HEK293 (cell line): ENCODE data around the gene VEZF1.

ENCODE experiments used
- SCRT2 ChIP-seq: fragments of 450-650 bp; formaldehyde crosslinking; IDR thresholded peaks from 2 replicates; pipeline ENCODE4 v1.5.1; 2016; ENCODE audit warnings: missing biosample characterization, missing genetic modification characterization
- ZNF24 ChIP-seq: fragments of 450-650 bp; formaldehyde crosslinking; IDR thresholded peaks from 2 replicates; pipeline ENCODE4 v1.5.1; 2016; ENCODE audit warnings: missing biosample characterization, missing genetic modification characterization
- ZNF585B ChIP-seq: fragments of 450-650 bp; formaldehyde crosslinking; IDR thresholded peaks from 2 replicates; pipeline ENCODE4 v1.5.1; 2016; ENCODE audit warnings: missing biosample characterization, missing genetic modification characterization
- ZNF777 ChIP-seq: fragments of 450-650 bp; formaldehyde crosslinking; IDR thresholded peaks from 2 replicates; pipeline ENCODE4 v1.5.1; 2017; ENCODE audit warnings: missing biosample characterization, missing genetic modification characterization, borderline replicate concordance
- ZNF791 ChIP-seq: fragments of 450-650 bp; formaldehyde crosslinking; IDR thresholded peaks from 2 replicates; pipeline ENCODE4 v1.5.1; 2016; ENCODE audit warnings: missing biosample characterization, missing genetic modification characterization
- ZNF792 ChIP-seq: fragments of 450-650 bp; formaldehyde crosslinking; IDR thresholded peaks from 2 replicates; pipeline ENCODE4 v1.5.1; 2016; ENCODE audit warnings: missing biosample characterization, missing genetic modification characterization
- TF ChIP-seq, protein P1 (sequence below): fragments of 450-650 bp; formaldehyde crosslinking; IDR thresholded peaks from 2 replicates; pipeline ENCODE4 v1.5.1; 2016; ENCODE audit warnings: missing biosample characterization, missing genetic modification characterization
- TF ChIP-seq, protein P2 (sequence below): fragments of 450-650 bp; formaldehyde crosslinking; IDR thresholded peaks from 2 replicates; pipeline ENCODE4 v1.5.1; 2016; ENCODE audit warnings: missing biosample characterization, missing genetic modification characterization
- TF ChIP-seq, protein P3 (sequence below): fragments of 450-650 bp; formaldehyde crosslinking; IDR thresholded peaks from 2 replicates; pipeline ENCODE4 v1.5.1; 2016; ENCODE audit warnings: missing biosample characterization, missing genetic modification characterization, low read depth

- TF ChIP-seq ZNF585B (tag by site-specific recombination) (no peak), ZNF777 (no peak), SCRT2 (tag by site-specific recombination) (no peak), ZNF24 (tag by site-specific recombination) (no peak), ZNF791 (tag by site-specific recombination) (no peak), ZNF792 (tag by site-specific recombination) (no peak)
- TF ChIP-seq, protein P1, sequence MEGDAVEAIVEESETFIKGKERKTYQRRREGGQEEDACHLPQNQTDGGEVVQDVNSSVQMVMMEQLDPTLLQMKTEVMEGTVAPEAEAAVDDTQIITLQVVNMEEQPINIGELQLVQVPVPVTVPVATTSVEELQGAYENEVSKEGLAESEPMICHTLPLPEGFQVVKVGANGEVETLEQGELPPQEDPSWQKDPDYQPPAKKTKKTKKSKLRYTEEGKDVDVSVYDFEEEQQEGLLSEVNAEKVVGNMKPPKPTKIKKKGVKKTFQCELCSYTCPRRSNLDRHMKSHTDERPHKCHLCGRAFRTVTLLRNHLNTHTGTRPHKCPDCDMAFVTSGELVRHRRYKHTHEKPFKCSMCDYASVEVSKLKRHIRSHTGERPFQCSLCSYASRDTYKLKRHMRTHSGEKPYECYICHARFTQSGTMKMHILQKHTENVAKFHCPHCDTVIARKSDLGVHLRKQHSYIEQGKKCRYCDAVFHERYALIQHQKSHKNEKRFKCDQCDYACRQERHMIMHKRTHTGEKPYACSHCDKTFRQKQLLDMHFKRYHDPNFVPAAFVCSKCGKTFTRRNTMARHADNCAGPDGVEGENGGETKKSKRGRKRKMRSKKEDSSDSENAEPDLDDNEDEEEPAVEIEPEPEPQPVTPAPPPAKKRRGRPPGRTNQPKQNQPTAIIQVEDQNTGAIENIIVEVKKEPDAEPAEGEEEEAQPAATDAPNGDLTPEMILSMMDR (tag by site-specific recombination), result no peak
- TF ChIP-seq, protein P2, sequence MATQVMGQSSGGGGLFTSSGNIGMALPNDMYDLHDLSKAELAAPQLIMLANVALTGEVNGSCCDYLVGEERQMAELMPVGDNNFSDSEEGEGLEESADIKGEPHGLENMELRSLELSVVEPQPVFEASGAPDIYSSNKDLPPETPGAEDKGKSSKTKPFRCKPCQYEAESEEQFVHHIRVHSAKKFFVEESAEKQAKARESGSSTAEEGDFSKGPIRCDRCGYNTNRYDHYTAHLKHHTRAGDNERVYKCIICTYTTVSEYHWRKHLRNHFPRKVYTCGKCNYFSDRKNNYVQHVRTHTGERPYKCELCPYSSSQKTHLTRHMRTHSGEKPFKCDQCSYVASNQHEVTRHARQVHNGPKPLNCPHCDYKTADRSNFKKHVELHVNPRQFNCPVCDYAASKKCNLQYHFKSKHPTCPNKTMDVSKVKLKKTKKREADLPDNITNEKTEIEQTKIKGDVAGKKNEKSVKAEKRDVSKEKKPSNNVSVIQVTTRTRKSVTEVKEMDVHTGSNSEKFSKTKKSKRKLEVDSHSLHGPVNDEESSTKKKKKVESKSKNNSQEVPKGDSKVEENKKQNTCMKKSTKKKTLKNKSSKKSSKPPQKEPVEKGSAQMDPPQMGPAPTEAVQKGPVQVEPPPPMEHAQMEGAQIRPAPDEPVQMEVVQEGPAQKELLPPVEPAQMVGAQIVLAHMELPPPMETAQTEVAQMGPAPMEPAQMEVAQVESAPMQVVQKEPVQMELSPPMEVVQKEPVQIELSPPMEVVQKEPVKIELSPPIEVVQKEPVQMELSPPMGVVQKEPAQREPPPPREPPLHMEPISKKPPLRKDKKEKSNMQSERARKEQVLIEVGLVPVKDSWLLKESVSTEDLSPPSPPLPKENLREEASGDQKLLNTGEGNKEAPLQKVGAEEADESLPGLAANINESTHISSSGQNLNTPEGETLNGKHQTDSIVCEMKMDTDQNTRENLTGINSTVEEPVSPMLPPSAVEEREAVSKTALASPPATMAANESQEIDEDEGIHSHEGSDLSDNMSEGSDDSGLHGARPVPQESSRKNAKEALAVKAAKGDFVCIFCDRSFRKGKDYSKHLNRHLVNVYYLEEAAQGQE, result no peak
- TF ChIP-seq, protein P3, sequence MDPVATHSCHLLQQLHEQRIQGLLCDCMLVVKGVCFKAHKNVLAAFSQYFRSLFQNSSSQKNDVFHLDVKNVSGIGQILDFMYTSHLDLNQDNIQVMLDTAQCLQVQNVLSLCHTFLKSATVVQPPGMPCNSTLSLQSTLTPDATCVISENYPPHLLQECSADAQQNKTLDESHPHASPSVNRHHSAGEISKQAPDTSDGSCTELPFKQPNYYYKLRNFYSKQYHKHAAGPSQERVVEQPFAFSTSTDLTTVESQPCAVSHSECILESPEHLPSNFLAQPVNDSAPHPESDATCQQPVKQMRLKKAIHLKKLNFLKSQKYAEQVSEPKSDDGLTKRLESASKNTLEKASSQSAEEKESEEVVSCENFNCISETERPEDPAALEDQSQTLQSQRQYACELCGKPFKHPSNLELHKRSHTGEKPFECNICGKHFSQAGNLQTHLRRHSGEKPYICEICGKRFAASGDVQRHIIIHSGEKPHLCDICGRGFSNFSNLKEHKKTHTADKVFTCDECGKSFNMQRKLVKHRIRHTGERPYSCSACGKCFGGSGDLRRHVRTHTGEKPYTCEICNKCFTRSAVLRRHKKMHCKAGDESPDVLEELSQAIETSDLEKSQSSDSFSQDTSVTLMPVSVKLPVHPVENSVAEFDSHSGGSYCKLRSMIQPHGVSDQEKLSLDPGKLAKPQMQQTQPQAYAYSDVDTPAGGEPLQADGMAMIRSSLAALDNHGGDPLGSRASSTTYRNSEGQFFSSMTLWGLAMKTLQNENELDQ (tag by site-specific recombination), result no peak
These were observed 50.6 kb downstream of the VEZF1 start for GRCh38 chr17:57937492-57937891.
